Right lobe of liver (tissue), 4 donors: ENCODE measurements around the gene ZNF630.

Experiments
- CTCF ChIP-seq, 4 donors: fragments of 200-600 bp in 3 of 4; fragments of 450-650 bp in 1 of 4; IDR thresholded peaks; one replicate each; pipeline versions ENCODE4 v1.5.1 to v1.8.0; 2016 to 2022; ENCODE audit warnings: antibody characterized with exemption in 4 of 4, mild to moderate bottlenecking in 2 of 4
- POLR2A ChIP-seq: fragments of 450-650 bp; IDR thresholded peaks from one replicate; pipeline ENCODE4 v1.6.1; 2017; ENCODE audit warnings: antibody characterized with exemption, mild to moderate bottlenecking
- donor health status: DM: no; HTN: no; CAD: no.
- donor health status: DM: no; HTN: no; CAD: no.
- donor health status: DM: no; HTN: yes; CAD: no.

DNA sequence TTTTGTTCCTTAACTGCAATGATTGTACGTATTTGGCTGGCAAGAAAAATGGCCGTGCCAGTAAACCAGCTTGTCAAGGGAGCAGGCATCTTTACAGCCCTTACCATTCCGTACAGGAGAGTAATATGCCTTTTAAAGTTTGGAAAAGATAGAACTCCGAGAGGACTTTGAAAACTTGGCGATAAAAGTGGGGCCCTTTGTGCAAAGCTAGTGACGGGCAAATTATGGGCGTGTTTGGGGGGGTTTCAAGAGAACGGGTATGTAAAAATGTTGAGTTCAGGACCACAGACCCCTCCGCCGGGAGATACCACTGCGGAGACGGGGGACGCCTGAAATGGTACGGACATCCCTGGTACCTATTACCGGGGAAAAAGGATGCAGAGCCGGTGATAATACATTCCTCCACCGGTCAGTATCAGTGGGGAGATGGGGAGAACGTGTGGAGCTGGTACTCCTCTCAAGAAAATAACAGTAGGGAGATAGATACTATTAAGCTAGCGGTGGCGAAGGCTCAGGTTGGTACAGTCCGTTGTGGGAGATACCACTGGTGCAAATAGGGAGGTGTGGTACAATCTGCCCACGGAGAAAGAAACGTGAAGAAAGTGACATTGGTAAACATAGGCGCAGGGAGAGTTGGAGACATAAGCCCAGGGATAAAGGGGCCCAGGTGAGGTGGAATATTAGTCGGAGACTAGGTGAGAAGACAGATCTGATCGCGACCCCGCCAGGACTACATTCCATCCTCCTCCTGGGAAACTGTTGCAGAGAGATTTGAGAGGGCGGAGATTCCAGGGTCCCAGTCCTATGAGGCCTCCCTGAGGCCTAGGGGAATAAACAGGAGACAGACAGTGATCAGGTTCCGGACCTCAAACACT, 50.2 kb downstream of the ZNF630 start:
- TF ChIP-seq CTCF (IDR thresholded peaks at IDR 0.05) (no peak), POLR2A (peak; percentile 15)
